ENCODE results near the gene GNG12.

GRCh38 chr1:67723126-67723525 lies 110.1 kb downstream of the GNG12 start:
- TF ChIP-seq CTCF (IDR thresholded peaks at IDR 0.05) (no peak), EZH2 (IDR thresholded peaks at IDR 0.05; ENCODE audit: borderline replicate concordance, insufficient read depth, low read depth, low read length, poor library complexity, severe bottlenecking) (no peak)
